HUES64 (cell line): ENCODE results near the gene SMARCAL1.
"Not testable (repeated sequence)": the region's sequence is repeated elsewhere in the genome, so short reads cannot be mapped to it uniquely, and the experiment has no call there.

Source experiments
- H3K27ac ChIP-seq: 2 replicates; pipeline ENCODE4 v1.7.0; 2013; ENCODE audit warnings: low read depth, low read length, inconsistent platforms
- H3K27me3 ChIP-seq: 2 replicates; pipeline ENCODE4 v1.6.1; 2013; ENCODE audit warnings: mild to moderate bottlenecking, low read length; ENCODE audit not compliant: insufficient read depth
- H3K36me3 ChIP-seq: 2 replicates; pipeline ENCODE4 v1.6.1; 2013; ENCODE audit warnings: mild to moderate bottlenecking, low read length; ENCODE audit not compliant: insufficient read depth
- H3K4me1 ChIP-seq: 2 replicates; pipeline ENCODE4 v1.6.1; 2013; ENCODE audit warnings: mild to moderate bottlenecking, low read length, moderate library complexity; ENCODE audit not compliant: insufficient read depth
- H3K4me3 ChIP-seq: 2 replicates; pipeline ENCODE4 v1.5.1; 2013; ENCODE audit warnings: mild to moderate bottlenecking, low read length, moderate library complexity
- H3K9ac ChIP-seq: 2 replicates; pipeline ENCODE4 v1.6.1; 2013; ENCODE audit warnings: mild to moderate bottlenecking, low read depth, low read length
- H3K9me3 ChIP-seq: 2 replicates; pipeline ENCODE4 v1.6.1; 2013; ENCODE audit warnings: low read depth, low read length; ENCODE audit not compliant: insufficient read depth
- WGBS: fragments of 150-250, 120-280 bp; methylation state at CpG from one replicate; pipeline ENCODE4 v1.1.7; 2013; ENCODE audit warnings: missing lambda C conversion rate; 5-methylcytosine and 5-hydroxymethylcytosine counted together

SMARCAL1 gene

DNA sequence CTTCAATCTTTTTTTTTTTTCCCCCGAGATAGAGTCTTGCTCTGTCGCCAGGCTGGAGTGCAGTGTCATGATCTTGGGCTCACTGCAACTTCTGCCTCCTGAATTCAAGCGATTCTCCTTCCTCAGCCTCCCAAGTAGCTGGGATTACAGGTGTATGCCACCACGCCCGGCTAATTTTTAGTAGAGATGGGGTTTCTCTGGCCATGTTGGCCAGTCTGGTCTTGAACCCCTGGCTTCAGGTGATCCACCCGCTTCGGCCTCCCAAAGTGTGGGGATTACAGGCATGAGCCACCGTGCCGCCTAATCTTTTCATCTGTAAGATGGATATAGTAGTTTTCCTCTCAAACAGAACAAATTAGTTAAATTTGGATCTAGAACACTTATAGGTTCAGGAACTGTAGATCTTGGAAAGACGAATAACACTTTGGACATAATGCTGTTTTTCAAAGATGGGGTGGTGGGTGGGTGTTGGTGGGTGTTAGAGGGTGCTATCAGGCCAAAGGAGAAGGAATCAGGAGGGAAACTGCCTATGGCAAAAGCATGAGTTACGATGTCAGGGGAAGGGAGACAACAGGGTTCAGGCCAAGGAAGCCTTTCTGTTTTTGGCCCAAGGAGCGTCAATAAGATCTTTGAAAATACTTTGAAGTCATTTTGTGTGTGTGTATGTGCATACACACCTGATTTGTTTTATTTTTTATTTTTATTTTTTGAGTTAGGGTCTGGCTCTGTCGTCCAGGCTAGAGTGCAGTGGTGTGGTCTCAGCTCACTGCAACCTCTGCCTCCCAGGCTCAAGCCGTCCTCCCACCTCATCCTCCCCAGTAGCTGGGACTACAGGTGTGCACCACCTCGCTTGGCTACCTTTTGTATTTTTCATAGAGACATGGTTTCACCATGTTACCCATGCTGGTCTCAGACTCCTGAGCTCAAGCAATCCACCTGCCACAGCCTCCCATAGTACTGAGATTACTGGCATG lies 93.1 kb downstream of the SMARCAL1 start:
- 95% methylated on average over 15 of the region's 15 CpGs for WGBS
- no peaks in the 10 kb centered on the region for H3K9me3 ChIP-seq
- no peak overlapping the region for H3K9ac ChIP-seq
- H3K27ac ChIP-seq = 0 out of 2 replicates have a peak overlapping the region, but pooled peaks have one; percentile 3
- H3K4me1 ChIP-seq = peaks cover 10% of the 10 kb centered on the region
- H3K36me3 ChIP-seq = peaks cover 77% of the 10 kb centered on the region
- no peak overlapping the region for H3K4me3 ChIP-seq
- no peaks in the 10 kb centered on the region for H3K27me3 ChIP-seq

DNA sequence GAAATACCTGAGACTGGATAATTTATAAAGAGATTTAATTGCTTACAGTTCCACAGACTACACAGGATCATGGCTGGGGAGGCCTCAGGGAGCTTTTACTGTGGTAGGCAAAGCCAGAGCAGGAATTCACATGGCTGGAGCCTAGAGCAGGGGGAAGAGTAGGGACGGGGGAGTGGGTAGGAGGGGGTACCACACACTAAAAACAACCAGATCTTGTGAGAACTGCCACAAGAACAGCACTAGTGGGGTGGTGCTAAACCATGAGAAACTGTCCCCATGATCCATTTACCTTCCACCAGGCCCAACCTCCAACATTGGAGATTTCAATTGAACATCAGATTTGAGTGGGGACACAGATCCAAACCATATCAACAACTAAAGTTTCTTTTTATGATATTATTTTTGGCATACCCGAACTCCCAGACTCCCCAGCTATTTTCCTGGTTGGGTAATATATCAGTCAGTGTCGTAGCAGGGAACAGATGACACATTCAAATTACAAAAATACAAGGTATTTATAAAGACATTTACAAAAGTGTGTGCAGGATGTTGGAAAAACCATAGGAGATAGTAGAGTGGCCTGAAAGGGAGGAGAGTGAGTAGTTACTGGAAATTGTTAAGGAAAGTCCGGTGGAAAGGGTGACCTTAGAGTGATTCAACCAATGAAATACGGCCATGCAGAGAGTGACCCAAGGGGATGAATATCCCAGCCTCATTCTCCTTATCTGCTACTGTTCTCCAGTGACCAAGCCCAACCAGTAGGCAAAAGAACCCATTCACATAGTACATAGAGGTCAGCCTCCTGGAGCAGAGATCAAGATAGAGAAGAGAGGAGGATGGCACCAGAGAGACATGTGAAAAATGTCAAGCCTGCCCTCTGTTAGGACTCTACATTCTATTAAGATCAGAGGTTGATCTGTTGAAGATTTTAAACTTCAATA lies 95.2 kb downstream of the SMARCAL1 start:
- no peaks in the 10 kb centered on the region for H3K27me3 ChIP-seq
- H3K36me3 ChIP-seq = peaks cover 64% of the 10 kb centered on the region
- H3K4me3 ChIP-seq = no peak overlapping the region
- H3K4me1 ChIP-seq = no peaks in the 10 kb centered on the region
- 66% methylated on average over 2 of the region's 5 CpGs for WGBS
- H3K9ac ChIP-seq = no peak overlapping the region
- no peaks in the 10 kb centered on the region for H3K9me3 ChIP-seq
- H3K27ac ChIP-seq = no peak overlapping the region; the same call in 1 of the 2 replicates

DNA sequence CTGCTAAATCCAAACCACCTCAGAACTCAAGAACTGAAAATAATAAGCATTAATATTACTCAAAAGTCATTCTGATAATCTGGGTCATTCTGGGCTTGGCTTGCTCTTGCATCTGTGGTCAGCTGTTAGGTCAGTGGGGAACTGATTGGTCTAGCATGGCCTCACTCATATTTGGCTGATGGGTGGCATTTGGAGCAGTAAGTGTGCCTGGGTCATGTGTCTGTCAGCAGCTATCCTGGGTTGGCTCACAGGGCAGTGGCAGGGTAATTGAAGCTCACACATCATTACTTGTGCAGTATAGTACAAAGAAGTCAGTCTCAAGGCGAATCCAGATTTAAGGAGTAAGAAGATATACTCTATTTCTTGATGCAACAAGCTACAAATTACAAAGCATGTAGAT lies 95.9 kb downstream of the SMARCAL1 start:
- Histone ChIP-seq H3K4me3 (no peak overlapping the region), H3K36me3 (peaks cover 56% of the 10 kb centered on the region), H3K27me3 (no peaks in the 10 kb centered on the region), H3K27ac (no peak overlapping the region), H3K9me3 (no peaks in the 10 kb centered on the region), H3K4me1 (no peaks in the 10 kb centered on the region), H3K9ac (no peak overlapping the region)
- WGBS = no CpG with 5 or more reads among the region's 1 CpG

DNA sequence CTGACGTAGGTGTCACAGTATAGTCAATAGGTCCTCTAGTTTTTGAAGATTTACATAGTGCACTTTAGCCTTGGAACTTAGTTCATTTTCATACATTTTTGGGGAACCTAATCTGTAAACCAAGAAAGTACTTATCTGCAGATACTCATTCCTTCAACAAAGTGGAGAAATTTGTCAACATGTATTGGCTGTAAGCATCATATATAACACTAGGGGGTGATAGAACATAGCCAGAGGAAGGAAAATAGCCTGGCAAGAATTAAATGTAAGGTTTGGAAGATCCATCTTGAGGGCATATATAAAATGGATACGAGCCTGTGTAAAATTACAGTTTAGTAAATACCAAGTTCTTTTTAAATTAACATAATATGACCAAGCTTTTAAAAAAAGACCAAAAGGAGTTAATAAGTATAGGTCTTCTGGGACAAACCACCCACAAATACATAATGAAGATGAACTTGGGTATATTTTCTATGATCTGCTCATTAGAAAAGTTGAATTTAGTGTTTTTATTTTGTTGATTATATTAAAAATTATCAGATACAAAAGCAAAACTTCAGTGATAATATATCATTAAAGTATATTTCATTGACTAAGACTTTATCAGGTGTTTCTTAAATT lies 104.6 kb downstream of the SMARCAL1 start:
- no peaks in the 10 kb centered on the region for H3K27me3 ChIP-seq
- H3K27ac ChIP-seq = no peak overlapping the region
- 100% methylated on average over 1 of the region's 2 CpGs for WGBS

DNA sequence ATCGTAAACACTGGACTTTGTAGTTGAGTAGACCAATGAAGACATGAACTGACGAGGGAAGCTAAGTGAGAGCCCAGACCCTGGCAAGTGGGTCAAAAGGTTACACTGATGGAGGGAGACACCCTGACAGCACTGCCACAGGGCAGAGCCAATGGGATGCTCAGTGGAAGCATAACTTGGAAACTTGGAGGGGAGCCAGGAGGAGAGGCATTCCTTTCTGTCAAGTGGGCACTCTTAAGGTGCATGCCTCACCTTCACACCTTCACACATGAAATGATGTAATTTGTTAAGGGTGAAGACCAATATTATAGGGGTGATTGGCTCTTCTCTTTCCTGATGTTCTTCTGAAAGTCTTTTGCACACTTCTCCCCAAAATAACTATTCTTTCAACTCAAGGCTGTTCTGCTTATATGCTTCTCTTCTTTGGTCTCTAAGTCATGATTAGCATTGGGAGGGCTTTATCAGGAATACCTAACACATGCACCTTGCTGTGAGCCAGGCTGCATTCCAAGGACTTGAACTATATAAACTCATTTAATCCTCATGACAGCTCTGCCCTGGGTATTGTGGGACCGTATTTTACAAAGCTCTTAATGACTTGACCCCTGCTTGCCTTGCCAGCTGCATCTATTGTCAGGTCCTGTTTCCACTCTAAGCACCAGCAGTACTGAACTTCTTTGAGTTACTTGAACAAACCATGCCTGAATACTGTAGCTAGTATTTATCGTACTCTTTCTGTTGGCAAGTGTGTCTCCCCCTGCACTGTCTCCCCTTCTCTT lies 105.4 kb downstream of the SMARCAL1 start:
- peaks cover 14% of the 10 kb centered on the region; the same call in 1 of the 2 replicates for H3K36me3 ChIP-seq
- WGBS = 94% methylated on average over 4 of the region's 4 CpGs
- H3K27ac ChIP-seq = no peak overlapping the region
- no peaks in the 10 kb centered on the region for H3K9me3 ChIP-seq
- H3K4me1 ChIP-seq = no peaks in the 10 kb centered on the region
- H3K27me3 ChIP-seq = no peaks in the 10 kb centered on the region
- H3K4me3 ChIP-seq = no peak overlapping the region
- no peak overlapping the region for H3K9ac ChIP-seq

More for the DNA sequence above, 104.6 kb downstream of the SMARCAL1 start:
- Histone ChIP-seq H3K36me3 (peaks cover 14% of the 10 kb centered on the region; the same call in 1 of the 2 replicates), H3K9ac (no peak overlapping the region), H3K4me1 (no peaks in the 10 kb centered on the region), H3K4me3 (no peak overlapping the region), H3K9me3 (no peaks in the 10 kb centered on the region)

DNA sequence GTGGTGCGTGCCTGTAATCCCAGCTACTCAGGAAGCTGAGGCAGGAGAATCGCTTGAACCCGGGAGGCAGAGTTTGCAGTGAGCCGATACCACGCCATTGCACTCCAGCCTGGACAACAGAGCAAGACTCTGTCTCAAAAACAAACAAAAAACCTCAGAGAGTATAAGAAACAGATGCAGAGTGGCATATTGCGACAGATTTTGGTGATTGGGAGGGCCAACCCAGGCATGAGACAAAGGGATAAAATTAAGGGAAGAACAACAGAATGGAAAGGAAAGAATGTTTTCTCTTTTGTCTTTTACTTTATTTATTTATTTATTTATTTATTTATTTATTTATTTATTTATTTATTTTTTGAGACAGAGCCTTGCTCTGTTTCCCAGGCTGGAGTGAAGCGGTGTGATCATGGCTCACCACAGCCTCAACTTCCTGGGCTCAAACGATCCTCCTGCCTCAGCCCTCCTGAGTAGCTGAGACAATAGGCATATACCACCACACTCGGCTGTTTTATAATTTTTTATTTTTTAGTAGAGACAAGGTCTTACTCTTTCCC lies 106.4 kb downstream of the SMARCAL1 start:
- not testable (repeated sequence) for H3K27ac ChIP-seq, H3K4me1 ChIP-seq, H3K9ac ChIP-seq, H3K27me3 ChIP-seq, H3K4me3 ChIP-seq, H3K9me3 ChIP-seq
- peaks cover 14% of the 10 kb centered on the region; the same call in 1 of the 2 replicates for H3K36me3 ChIP-seq
- WGBS = 92% methylated on average over 8 of the region's 9 CpGs

DNA sequence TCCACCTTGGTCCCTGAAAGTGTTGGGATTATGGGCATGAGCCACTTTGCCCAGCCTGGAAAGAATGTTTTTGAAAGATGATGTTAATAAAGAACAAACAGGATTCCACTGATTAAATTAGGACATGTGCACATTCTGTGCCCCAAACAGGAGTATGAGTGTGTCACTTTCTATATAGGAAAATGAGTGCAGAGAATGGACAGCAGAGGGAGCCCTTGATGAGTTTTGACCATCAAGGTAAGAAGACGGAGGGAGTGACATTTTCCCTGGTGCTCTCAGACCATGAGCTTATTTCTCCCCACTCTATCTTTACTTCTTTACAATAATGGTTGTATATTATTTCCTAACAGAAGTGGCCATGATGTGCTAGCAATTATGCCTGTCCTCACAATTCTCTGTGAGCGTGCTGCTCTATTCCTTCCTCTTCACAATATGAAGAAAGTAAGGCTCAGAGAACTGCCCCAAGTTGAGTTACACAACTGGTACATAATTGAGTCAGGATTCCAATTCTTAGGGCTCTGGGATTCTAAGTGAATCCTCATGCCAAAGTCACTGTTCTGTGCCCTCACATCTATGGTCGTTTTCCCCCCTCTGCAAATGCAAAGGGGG lies 107.0 kb downstream of the SMARCAL1 start:
- Histone ChIP-seq H3K9me3 (no peaks in the 10 kb centered on the region), H3K4me1 (no peaks in the 10 kb centered on the region), H3K9ac (no peak overlapping the region), H3K36me3 (peaks cover 14% of the 10 kb centered on the region; the same call in 1 of the 2 replicates), H3K27me3 (no peaks in the 10 kb centered on the region), H3K27ac (no peak overlapping the region), H3K4me3 (no peak overlapping the region)
- 56% methylated on average over 2 of the region's 3 CpGs for WGBS

DNA sequence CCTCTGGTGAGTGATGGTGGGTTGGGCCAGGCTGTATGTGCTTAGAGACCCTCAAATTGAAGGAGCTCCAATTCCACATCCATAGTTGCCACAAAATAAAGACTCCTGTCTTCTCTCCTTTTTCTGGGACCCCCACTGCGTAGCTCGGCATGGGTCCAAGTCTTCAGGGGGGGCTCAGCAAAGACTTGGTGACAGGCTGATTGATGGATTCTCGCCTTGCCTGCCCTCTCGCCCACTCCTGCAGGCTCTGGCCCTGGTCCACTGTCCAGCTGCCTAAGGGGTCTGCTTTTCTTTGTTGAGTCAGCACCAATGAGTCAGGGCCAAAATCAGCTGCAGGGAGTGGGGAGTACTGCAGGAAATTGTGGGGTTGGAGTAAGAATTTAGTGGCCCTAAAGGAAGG lies 107.8 kb downstream of the SMARCAL1 start:
- H3K9ac ChIP-seq = no peak overlapping the region
- H3K9me3 ChIP-seq = no peaks in the 10 kb centered on the region
- H3K27ac ChIP-seq = no peak overlapping the region
- H3K36me3 ChIP-seq = peaks cover 14% of the 10 kb centered on the region; the same call in 1 of the 2 replicates
- WGBS = 92% methylated on average over 4 of the region's 4 CpGs
- H3K27me3 ChIP-seq = no peaks in the 10 kb centered on the region
- H3K4me3 ChIP-seq = no peak overlapping the region
- no peaks in the 10 kb centered on the region for H3K4me1 ChIP-seq

DNA sequence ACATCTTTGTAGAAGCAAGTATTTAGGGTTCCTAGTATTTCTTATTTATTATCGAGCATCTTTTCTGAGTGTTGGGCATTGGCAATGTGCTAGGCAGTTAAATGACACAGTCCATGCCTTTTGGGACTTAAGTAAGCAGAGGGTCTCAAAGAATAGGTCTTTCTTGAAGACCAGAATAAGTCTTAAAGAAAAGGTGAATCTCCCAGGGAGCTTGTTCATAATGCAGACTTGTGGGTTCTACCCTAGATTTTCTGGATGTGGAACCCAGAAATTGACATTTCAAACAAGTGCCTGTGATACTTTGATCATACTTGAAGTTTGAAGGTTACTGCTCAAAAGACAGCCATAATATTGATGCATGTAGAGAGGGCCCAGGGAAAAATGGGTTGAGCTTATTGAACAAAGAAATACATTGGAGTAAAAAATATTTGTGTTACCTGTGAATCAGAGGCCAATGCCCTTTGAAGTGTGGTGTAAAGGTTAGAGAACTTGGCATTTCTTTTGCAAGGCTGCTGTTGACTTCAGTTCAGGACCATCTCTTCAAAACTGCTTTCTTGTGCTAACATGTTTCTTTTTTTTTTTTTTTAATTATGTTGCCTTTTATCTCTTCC lies 110.7 kb downstream of the SMARCAL1 start:
- Histone ChIP-seq H3K27me3 (no peaks in the 10 kb centered on the region), H3K4me3 (no peak overlapping the region), H3K4me1 (no peaks in the 10 kb centered on the region), H3K9ac (no peak overlapping the region), H3K9me3 (no peaks in the 10 kb centered on the region), H3K36me3 (peaks cover 14% of the 10 kb centered on the region; the same call in 1 of the 2 replicates), H3K27ac (no peak overlapping the region)
- WGBS = 95% methylated on average over 1 of the region's 1 CpG
